ENCODE results near the gene SRR. TPM values are rescaled to one million over a fixed set of nuclear protein-coding genes. Genes with fewer than 3 reads are reported as not detected.
"Not testable (repeated sequence)": the region's sequence is repeated elsewhere in the genome, so short reads cannot be mapped to it uniquely, and the experiment has no call there.

SRR gene
- 12.9 and 14.4 TPM in 2 replicates for total RNA-seq (2012; rRNA removed)

- Histone ChIP-seq H3K36me3 (ENCODE audit: insufficient read depth, low read length) (peaks cover 12% of the 10 kb centered on the region), H3K4me1 (ENCODE audit: control insufficient read depth, insufficient read depth, low read length) (peaks cover 8% of the 10 kb centered on the region), H3K4me2 (ENCODE audit: low read length) (peak within 1 kb of the TSS; percentile 100), H3K4me3 (ENCODE audit: low read length) (peak within 1 kb of the TSS; percentile 100), H3K27me3 (ENCODE audit: control insufficient read depth, insufficient read depth, low read length) (no peaks in the 10 kb centered on the region), H3K9ac (ENCODE audit: low read depth, low read length) (peak within 1 kb of the TSS; percentile 97), H3K9me3 (replicated peaks; ENCODE audit: low read length) (no peaks in the 10 kb centered on the region)
These were observed at the start of gene SRR, which contains the start of gene SMG6 for GRCh38 chr17:2303204-2304188. SRR (plus strand) TSS chr17:2303950; CDS start chr17:2315561, 11,611 bp downstream. SMG6 (minus strand) TSS chr17:2303785; CDS start chr17:2303720, 65 bp downstream.

GRCh38 chr17:2258830-2259229 is 44.9 kb upstream of the SRR start:
- H3K9ac ChIP-seq (ENCODE audit: low read depth, low read length); H3K4me1 ChIP-seq (ENCODE audit: control insufficient read depth, insufficient read depth, low read length); H3K4me2 ChIP-seq (ENCODE audit: low read length); H3K36me3 ChIP-seq (ENCODE audit: insufficient read depth, low read length); H3K4me3 ChIP-seq (ENCODE audit: low read length); H3K9me3 ChIP-seq (replicated peaks; ENCODE audit: low read length); H3K27me3 ChIP-seq (ENCODE audit: control insufficient read depth, insufficient read depth, low read length): not testable (repeated sequence)

- Histone ChIP-seq H3K9ac (ENCODE audit: low read depth, low read length) (no peak overlapping the region), H3K9me3 (replicated peaks; ENCODE audit: low read length) (no peaks in the 10 kb centered on the region), H3K4me2 (ENCODE audit: low read length) (no peak overlapping the region), H3K4me3 (ENCODE audit: low read length) (no peak overlapping the region), H3K27me3 (ENCODE audit: control insufficient read depth, insufficient read depth, low read length) (no peaks in the 10 kb centered on the region), H3K4me1 (ENCODE audit: control insufficient read depth, insufficient read depth, low read length) (peaks cover 17% of the 10 kb centered on the region), H3K36me3 (ENCODE audit: insufficient read depth, low read length) (no peaks in the 10 kb centered on the region)
These were observed 43.8 kb upstream of the SRR start for GRCh38 chr17:2259769-2260536.

GRCh38 chr17:2262135-2262587 is 41.6 kb upstream of the SRR start:
- H3K27me3 ChIP-seq (ENCODE audit: control insufficient read depth, insufficient read depth, low read length) = no peaks in the 10 kb centered on the region
- peak overlapping the region; percentile 49 for H3K4me2 ChIP-seq (ENCODE audit: low read length)
- no peaks in the 10 kb centered on the region for H3K9me3 ChIP-seq (replicated peaks; ENCODE audit: low read length)
- H3K4me1 ChIP-seq (ENCODE audit: control insufficient read depth, insufficient read depth, low read length) = peaks cover 17% of the 10 kb centered on the region
- no peak overlapping the region for H3K4me3 ChIP-seq (ENCODE audit: low read length)
- peaks cover 12% of the 10 kb centered on the region for H3K36me3 ChIP-seq (ENCODE audit: insufficient read depth, low read length)
- no peak overlapping the region for H3K9ac ChIP-seq (ENCODE audit: low read depth, low read length)

GRCh38 chr17:2263183-2264066 is 40.3 kb upstream of the SRR start:
- Histone ChIP-seq H3K4me1 (ENCODE audit: control insufficient read depth, insufficient read depth, low read length) (peaks cover 17% of the 10 kb centered on the region), H3K4me3 (ENCODE audit: low read length) (no peak overlapping the region), H3K9ac (ENCODE audit: low read depth, low read length) (no peak overlapping the region), H3K9me3 (replicated peaks; ENCODE audit: low read length) (no peaks in the 10 kb centered on the region), H3K36me3 (ENCODE audit: insufficient read depth, low read length) (peaks cover 17% of the 10 kb centered on the region), H3K27me3 (ENCODE audit: control insufficient read depth, insufficient read depth, low read length) (no peaks in the 10 kb centered on the region), H3K4me2 (ENCODE audit: low read length) (no peak overlapping the region)

- H3K27me3 ChIP-seq (ENCODE audit: control insufficient read depth, insufficient read depth, low read length) = no peaks in the 10 kb centered on the region
- peaks cover 17% of the 10 kb centered on the region for H3K36me3 ChIP-seq (ENCODE audit: insufficient read depth, low read length)
- no peaks in the 10 kb centered on the region for H3K9me3 ChIP-seq (replicated peaks; ENCODE audit: low read length)
- no peak overlapping the region for H3K4me3 ChIP-seq (ENCODE audit: low read length)
- no peak overlapping the region for H3K4me2 ChIP-seq (ENCODE audit: low read length)
- H3K4me1 ChIP-seq (ENCODE audit: control insufficient read depth, insufficient read depth, low read length) = peaks cover 17% of the 10 kb centered on the region
- H3K9ac ChIP-seq (ENCODE audit: low read depth, low read length) = no peak overlapping the region
These were observed 39.5 kb upstream of the SRR start for GRCh38 chr17:2264067-2264860.

- H3K9me3 ChIP-seq (replicated peaks; ENCODE audit: low read length); H3K9ac ChIP-seq (ENCODE audit: low read depth, low read length); H3K4me2 ChIP-seq (ENCODE audit: low read length); H3K4me3 ChIP-seq (ENCODE audit: low read length); H3K27me3 ChIP-seq (ENCODE audit: control insufficient read depth, insufficient read depth, low read length): not testable (repeated sequence)
- H3K4me1 ChIP-seq (ENCODE audit: control insufficient read depth, insufficient read depth, low read length) = peaks cover 17% of the 10 kb centered on the region
- peaks cover 17% of the 10 kb centered on the region for H3K36me3 ChIP-seq (ENCODE audit: insufficient read depth, low read length)
These were observed 38.6 kb upstream of the SRR start for GRCh38 chr17:2265166-2265565.

- no peak overlapping the region for H3K4me2 ChIP-seq (ENCODE audit: low read length)
- no peaks in the 10 kb centered on the region for H3K9me3 ChIP-seq (replicated peaks; ENCODE audit: low read length)
- H3K36me3 ChIP-seq (ENCODE audit: insufficient read depth, low read length) = peaks cover 17% of the 10 kb centered on the region
- H3K4me3 ChIP-seq (ENCODE audit: low read length) = no peak overlapping the region
- H3K27me3 ChIP-seq (ENCODE audit: control insufficient read depth, insufficient read depth, low read length) = no peaks in the 10 kb centered on the region
- H3K9ac ChIP-seq (ENCODE audit: low read depth, low read length) = no peak overlapping the region
- H3K4me1 ChIP-seq (ENCODE audit: control insufficient read depth, insufficient read depth, low read length) = peaks cover 17% of the 10 kb centered on the region
These were observed 37.5 kb upstream of the SRR start for GRCh38 chr17:2266045-2266864.

- Histone ChIP-seq H3K4me3 (ENCODE audit: low read length) (no peak overlapping the region), H3K9me3 (replicated peaks; ENCODE audit: low read length) (no peaks in the 10 kb centered on the region), H3K9ac (ENCODE audit: low read depth, low read length) (no peak overlapping the region), H3K36me3 (ENCODE audit: insufficient read depth, low read length) (peaks cover 17% of the 10 kb centered on the region), H3K4me1 (ENCODE audit: control insufficient read depth, insufficient read depth, low read length) (peaks cover 17% of the 10 kb centered on the region), H3K27me3 (ENCODE audit: control insufficient read depth, insufficient read depth, low read length) (no peaks in the 10 kb centered on the region), H3K4me2 (ENCODE audit: low read length) (no peak overlapping the region)
These were observed 36.9 kb upstream of the SRR start for GRCh38 chr17:2266865-2267228.

GRCh38 chr17:2267354-2267753 is 36.4 kb upstream of the SRR start:
- Histone ChIP-seq H3K4me2 (ENCODE audit: low read length) (no peak overlapping the region), H3K4me3 (ENCODE audit: low read length) (no peak overlapping the region), H3K4me1 (ENCODE audit: control insufficient read depth, insufficient read depth, low read length) (peaks cover 15% of the 10 kb centered on the region), H3K36me3 (ENCODE audit: insufficient read depth, low read length) (peaks cover 17% of the 10 kb centered on the region), H3K9ac (ENCODE audit: low read depth, low read length) (no peak overlapping the region), H3K27me3 (ENCODE audit: control insufficient read depth, insufficient read depth, low read length) (no peaks in the 10 kb centered on the region), H3K9me3 (replicated peaks; ENCODE audit: low read length) (no peaks in the 10 kb centered on the region)
